KMS-11 (cell line): Measurements from ENCODE around the gene LIF.

Experiments used
- H2AFZ ChIP-seq: fragments of 200-600 bp; sonication (generic); 2 replicates; pipeline ENCODE4 v1.6.1; 2016; ENCODE audit warnings: antibody characterized with exemption, mixed run types, low read depth
- H3K27ac ChIP-seq: fragments of 200-600 bp; sonication (generic); 2 replicates; pipeline ENCODE4 v1.6.1; 2016; ENCODE audit warnings: mild to moderate bottlenecking, mixed run types
- H3K27me3 ChIP-seq: fragments of 200-600 bp; sonication (generic); 2 replicates; pipeline ENCODE4 v1.6.1; 2017; ENCODE audit warnings: mild to moderate bottlenecking, low read depth, mixed run types, moderate library complexity; ENCODE audit not compliant: insufficient read depth
- H3K36me3 ChIP-seq: fragments of 200-600 bp; sonication (generic); 2 replicates; pipeline ENCODE4 v1.6.1; 2017; ENCODE audit warnings: mild to moderate bottlenecking, mixed run types; ENCODE audit not compliant: insufficient read depth
- H3K4me1 ChIP-seq: fragments of 200-600 bp; sonication (generic); 2 replicates; pipeline ENCODE4 v1.6.1; 2016; ENCODE audit warnings: mild to moderate bottlenecking, low read depth, mixed run types; ENCODE audit not compliant: poor library complexity, severe bottlenecking
- H3K4me2 ChIP-seq: fragments of 200-600 bp; sonication (generic); 2 replicates; pipeline ENCODE4 v1.7.0; 2016; ENCODE audit warnings: mild to moderate bottlenecking, mixed run types
- H3K4me3 ChIP-seq: fragments of 200-600 bp; sonication (generic); IDR thresholded peaks from 2 replicates; pipeline ENCODE4 v1.6.1; 2017; ENCODE audit warnings: low read depth, low read length, mixed read lengths; ENCODE audit not compliant: insufficient read depth
- H3K79me2 ChIP-seq: fragments of 200-600 bp; sonication (generic); 2 replicates; pipeline ENCODE4 v1.6.1; 2016; ENCODE audit warnings: low read depth, mixed run types; ENCODE audit not compliant: insufficient read depth
- H3K9ac ChIP-seq: fragments of 200-600 bp; sonication (generic); 2 replicates; pipeline ENCODE4 v1.6.1; 2016; ENCODE audit warnings: mild to moderate bottlenecking, mixed run types
- H4K20me1 ChIP-seq: fragments of 200-600 bp; sonication (generic); 2 replicates; pipeline ENCODE4 v1.6.1; 2016; ENCODE audit warnings: mild to moderate bottlenecking, mixed run types; ENCODE audit not compliant: insufficient read depth
- TF ChIP-seq, protein P1 (sequence below): fragments of 200-600 bp; sonication (generic); conservative IDR thresholded peaks from 2 replicates; pipeline ENCODE4 v1.6.1; 2017; ENCODE audit warnings: low read depth, mild to moderate bottlenecking, antibody characterized with exemption, low read length, moderate library complexity, mixed read lengths

Gene LIF

DNA sequence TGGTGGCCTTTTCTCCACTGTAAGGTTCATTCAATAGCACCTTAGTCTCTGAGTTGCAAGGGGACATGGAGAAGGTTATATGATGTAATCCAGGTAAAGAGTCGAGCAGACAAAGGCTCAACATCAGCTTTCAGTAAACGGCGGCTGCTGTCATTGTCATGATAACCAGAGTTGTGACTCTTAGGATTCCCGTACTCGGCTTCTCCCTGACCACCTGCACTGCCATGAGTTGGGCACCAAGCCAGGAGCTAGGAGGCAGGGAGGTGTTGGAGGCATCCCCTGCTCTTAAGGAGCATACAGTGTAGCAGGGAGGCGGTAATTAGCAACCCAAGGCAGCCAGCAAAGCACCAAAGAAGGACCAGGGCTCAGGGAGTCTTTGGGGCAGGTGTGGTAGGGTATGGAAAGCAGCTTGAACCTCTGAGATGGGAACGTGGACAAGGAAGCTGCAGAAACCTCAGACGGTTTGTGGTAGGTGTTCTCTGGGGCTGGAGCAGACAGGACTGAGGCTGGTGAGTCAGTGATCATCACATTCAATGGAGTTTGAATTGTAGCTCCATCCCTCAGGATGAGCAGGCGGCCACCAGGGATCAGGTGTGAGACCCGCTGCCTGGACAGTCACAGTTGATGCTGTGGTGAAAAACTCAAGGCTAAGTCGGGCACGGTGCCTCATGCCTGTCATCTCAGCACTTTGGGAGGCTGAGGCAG, 31.7 kb downstream of the LIF start:
- H3K27me3 ChIP-seq = peaks cover 5% of the 10 kb centered on the region; the same call in 1 of the 2 replicates
- H3K4me2 ChIP-seq = no peak overlapping the region
- no peaks in the 10 kb centered on the region for H3K79me2 ChIP-seq
- H4K20me1 ChIP-seq = no peaks in the 10 kb centered on the region
- TF ChIP-seq, protein P1, sequence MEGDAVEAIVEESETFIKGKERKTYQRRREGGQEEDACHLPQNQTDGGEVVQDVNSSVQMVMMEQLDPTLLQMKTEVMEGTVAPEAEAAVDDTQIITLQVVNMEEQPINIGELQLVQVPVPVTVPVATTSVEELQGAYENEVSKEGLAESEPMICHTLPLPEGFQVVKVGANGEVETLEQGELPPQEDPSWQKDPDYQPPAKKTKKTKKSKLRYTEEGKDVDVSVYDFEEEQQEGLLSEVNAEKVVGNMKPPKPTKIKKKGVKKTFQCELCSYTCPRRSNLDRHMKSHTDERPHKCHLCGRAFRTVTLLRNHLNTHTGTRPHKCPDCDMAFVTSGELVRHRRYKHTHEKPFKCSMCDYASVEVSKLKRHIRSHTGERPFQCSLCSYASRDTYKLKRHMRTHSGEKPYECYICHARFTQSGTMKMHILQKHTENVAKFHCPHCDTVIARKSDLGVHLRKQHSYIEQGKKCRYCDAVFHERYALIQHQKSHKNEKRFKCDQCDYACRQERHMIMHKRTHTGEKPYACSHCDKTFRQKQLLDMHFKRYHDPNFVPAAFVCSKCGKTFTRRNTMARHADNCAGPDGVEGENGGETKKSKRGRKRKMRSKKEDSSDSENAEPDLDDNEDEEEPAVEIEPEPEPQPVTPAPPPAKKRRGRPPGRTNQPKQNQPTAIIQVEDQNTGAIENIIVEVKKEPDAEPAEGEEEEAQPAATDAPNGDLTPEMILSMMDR = no peak
- H3K4me1 ChIP-seq = no peaks in the 10 kb centered on the region
- H3K9ac ChIP-seq = no peak overlapping the region
- no peak overlapping the region for H3K4me3 ChIP-seq
- H3K36me3 ChIP-seq = no peaks in the 10 kb centered on the region
- H2AFZ ChIP-seq = no peak overlapping the region
- no peak overlapping the region for H3K27ac ChIP-seq

DNA sequence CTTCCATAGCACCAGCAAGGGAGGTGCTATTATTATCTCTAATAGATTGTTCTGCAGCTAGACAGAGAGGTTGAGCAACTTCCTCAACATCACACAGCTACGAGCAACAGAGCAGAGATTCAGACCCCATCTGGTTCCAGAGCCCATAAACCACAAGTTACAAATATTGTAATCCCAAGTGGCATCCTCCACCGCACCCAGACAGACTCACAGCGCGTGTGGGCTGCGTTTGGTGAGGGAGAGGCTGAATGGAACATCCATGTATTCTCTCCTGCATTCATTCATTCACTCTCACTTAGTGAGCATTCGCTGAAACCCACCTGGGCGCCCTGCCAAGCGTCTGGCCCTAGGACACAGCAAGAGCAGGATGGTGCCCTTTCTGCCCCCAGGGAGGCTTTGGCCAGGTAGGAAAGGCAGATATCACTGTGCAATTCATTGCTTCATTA, 33.5 kb downstream of the LIF start:
- Histone ChIP-seq H3K9ac (no peak overlapping the region), H3K27ac (no peak overlapping the region), H3K36me3 (no peaks in the 10 kb centered on the region), H2AFZ (no peak overlapping the region), H3K4me3 (no peak overlapping the region), H3K4me1 (no peaks in the 10 kb centered on the region), H3K4me2 (no peak overlapping the region), H3K79me2 (no peaks in the 10 kb centered on the region), H3K27me3 (peaks cover 3% of the 10 kb centered on the region; the same call in 1 of the 2 replicates), H4K20me1 (no peaks in the 10 kb centered on the region)
- TF ChIP-seq, protein P1 = no peak

- H3K27me3 ChIP-seq = peaks cover 3% of the 10 kb centered on the region; the same call in 1 of the 2 replicates
- no peak overlapping the region for H3K4me2 ChIP-seq
- H4K20me1 ChIP-seq = no peaks in the 10 kb centered on the region
- H3K36me3 ChIP-seq = no peaks in the 10 kb centered on the region
- H3K9ac ChIP-seq = no peak overlapping the region
- TF ChIP-seq, protein P1 = no peak
- H2AFZ ChIP-seq = no peak overlapping the region
- H3K4me3 ChIP-seq = no peak overlapping the region
- no peak overlapping the region for H3K27ac ChIP-seq
- H3K79me2 ChIP-seq = no peaks in the 10 kb centered on the region
- H3K4me1 ChIP-seq = no peaks in the 10 kb centered on the region
Observed at GRCh38 chr22:30212363-30212995, 34.1 kb downstream of the LIF start.

DNA sequence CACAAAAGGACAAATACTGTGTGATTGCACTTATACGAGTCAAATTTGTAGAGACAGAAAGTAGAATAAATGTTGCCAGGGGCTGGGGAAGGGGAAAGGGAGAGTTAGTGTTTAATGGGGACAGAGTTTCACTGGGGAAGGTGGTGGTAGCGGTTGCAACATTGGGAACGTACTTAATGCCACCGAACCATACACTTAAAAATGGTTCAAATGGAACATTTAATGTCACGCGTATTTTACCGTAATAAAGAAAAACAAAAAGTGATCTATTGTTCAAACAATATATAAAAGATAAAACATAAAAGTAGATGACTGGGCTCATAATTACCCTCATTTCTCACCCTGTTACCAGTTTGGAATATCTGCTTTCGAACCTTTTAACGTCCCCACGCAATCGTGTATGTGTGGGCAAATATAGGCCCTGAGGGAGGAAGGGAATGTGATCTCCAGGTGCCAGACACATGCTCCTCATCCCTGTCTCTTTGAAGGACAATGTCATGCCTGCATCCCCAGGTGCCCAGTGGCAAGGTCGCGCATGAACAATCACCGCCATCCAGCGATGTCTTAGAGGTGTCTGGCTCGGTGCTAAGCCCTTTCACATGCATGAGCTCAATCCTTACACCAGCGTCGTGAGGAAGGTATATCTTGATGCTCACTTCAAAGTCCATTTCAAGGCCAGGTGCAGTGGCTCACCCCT, 35.3 kb downstream of the LIF start:
- no peak overlapping the region for H3K4me3 ChIP-seq
- H3K27ac ChIP-seq = no peak overlapping the region
- H3K9ac ChIP-seq = no peak overlapping the region

More for the DNA sequence above, 35.3 kb downstream of the LIF start:
- no peak overlapping the region for H2AFZ ChIP-seq
- no peaks in the 10 kb centered on the region for H3K36me3 ChIP-seq
- H3K79me2 ChIP-seq = no peaks in the 10 kb centered on the region
- no peaks in the 10 kb centered on the region for H4K20me1 ChIP-seq
- TF ChIP-seq, protein P1 = no peak
- no peaks in the 10 kb centered on the region for H3K4me1 ChIP-seq
- peaks cover under 1% of the 10 kb centered on the region; the same call in 1 of the 2 replicates for H3K27me3 ChIP-seq
- no peak overlapping the region for H3K4me2 ChIP-seq
